ENCODE results near the gene GGT5. TPM values are rescaled to one million over a fixed set of nuclear protein-coding genes. Genes with fewer than 3 reads are reported as not detected.

The GGT5 gene, protein sequence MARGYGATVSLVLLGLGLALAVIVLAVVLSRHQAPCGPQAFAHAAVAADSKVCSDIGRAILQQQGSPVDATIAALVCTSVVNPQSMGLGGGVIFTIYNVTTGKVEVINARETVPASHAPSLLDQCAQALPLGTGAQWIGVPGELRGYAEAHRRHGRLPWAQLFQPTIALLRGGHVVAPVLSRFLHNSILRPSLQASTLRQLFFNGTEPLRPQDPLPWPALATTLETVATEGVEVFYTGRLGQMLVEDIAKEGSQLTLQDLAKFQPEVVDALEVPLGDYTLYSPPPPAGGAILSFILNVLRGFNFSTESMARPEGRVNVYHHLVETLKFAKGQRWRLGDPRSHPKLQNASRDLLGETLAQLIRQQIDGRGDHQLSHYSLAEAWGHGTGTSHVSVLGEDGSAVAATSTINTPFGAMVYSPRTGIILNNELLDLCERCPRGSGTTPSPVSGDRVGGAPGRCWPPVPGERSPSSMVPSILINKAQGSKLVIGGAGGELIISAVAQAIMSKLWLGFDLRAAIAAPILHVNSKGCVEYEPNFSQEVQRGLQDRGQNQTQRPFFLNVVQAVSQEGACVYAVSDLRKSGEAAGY
- total RNA-seq = 7.4 and 8.3 TPM in 2 replicates

DNA sequence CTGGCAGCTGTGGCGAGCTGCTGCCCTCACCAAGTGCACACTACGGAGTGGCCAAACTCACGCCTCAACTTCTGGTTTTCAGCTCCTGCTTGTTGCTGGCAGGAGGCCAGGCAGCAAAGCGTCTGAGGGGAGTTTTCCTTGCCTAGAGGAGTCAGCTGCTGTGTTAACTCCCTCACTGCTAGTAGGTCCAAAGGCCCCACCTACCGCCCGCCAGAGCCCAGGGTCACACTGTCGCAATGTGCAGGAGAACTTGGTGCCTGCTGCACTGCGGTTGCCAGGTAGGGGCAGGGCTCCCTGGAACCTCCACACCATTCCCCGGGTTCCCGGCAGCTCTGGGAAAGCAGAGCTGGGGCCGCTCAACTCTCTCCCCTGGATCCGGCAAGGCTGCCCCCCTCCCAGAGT, at the start of gene GGT5:
GGT5 (minus strand) TSS at position 53 of the 402 bp plus-strand sequence. CDS start 357 bp downstream, outside the sequence.

GRCh38 chr22:24270556-24271385, 25.9 kb upstream of the GGT5 start, which contains the start of gene SPECC1L:
TSS of gene SPECC1L (plus strand) at chr22:24270831. CDS start at chr22:24302232, 31,401 bp downstream.

GRCh38 chr22:24181088-24181995, 63.5 kb downstream of the GGT5 start, which contains the start of gene SUSD2:
TSS of gene SUSD2 (plus strand) at chr22:24181487. CDS start at chr22:24181520, 33 bp downstream.

Other genes with a start within 250 kb of the GGT5 start
- gene GSTT4, start 239.6 kb downstream of the GGT5 start, total RNA-seq = not detected in 2 replicates
- gene CABIN1, start 233.8 kb downstream of the GGT5 start, total RNA-seq = 28.5 and 28.8 TPM in 2 replicates
- gene SUSD2, start 63.6 kb downstream of the GGT5 start, total RNA-seq = under 0.01 and 0.15 TPM in 2 replicates
- gene SPECC1L, start 25.7 kb upstream of the GGT5 start, total RNA-seq = 26.0 and 31.5 TPM in 2 replicates
- 4.8 and 6.8 TPM in 2 replicates for gene ADORA2A, start 182.5 kb upstream of the GGT5 start, total RNA-seq